Stimulated activated naive CD8-positive, alpha-beta T cell treated with anti-CD3 and anti-CD28 coated beads, Interleukin-15, amount 100 ng/mL, for 72 hours (primary cell): ENCODE data around the gene IP6K1.

Experiments
- ATAC-seq: fragments of 150-1000 bp; cut with Tn5 transposase; 2 replicates; pipeline ENCODE4 v1.10.0; 2021; ENCODE audit warnings: mild to moderate bottlenecking, moderate library complexity
- DNase-seq, 2 donors: peaks; one replicate each; pipeline ENCODE4 v3.0.0; 2021 to 2022
- H3K27ac Mint-ChIP-seq, 2 donors: one replicate each; pipeline ENCODE4 v1.8.0; 2022; ENCODE audit warnings: mild to moderate bottlenecking in 2 of 2, mixed read lengths in 2 of 2, moderate library complexity in 2 of 2
- H3K27me3 Mint-ChIP-seq: one replicate; pipeline ENCODE4 v1.8.0; 2022; ENCODE audit warnings: mixed read lengths
- H3K4me1 Mint-ChIP-seq: one replicate; pipeline ENCODE4 v1.8.0; 2022; ENCODE audit warnings: mild to moderate bottlenecking, mixed read lengths
- H3K4me3 Mint-ChIP-seq, 2 donors: one replicate each; pipeline ENCODE4 v1.8.0; 2022; ENCODE audit warnings: mild to moderate bottlenecking in 2 of 2, mixed read lengths in 2 of 2, moderate library complexity in 1 of 2
- H3K9me3 Mint-ChIP-seq, 2 donors: one replicate each; pipeline ENCODE4 v1.8.0; 2022; ENCODE audit warnings: mixed read lengths in 2 of 2

Gene IP6K1

GRCh38 chr3:49725906-49726681 is 60.2 kb downstream of the IP6K1 start:
- no peak for DNase-seq
- H3K27me3 Mint-ChIP-seq, result no peaks in the 10 kb centered on the region
- no peak overlapping the region for H3K4me3 Mint-ChIP-seq
- no peak for ATAC-seq
- peak overlapping the region in 1 of 2 donors; percentile 25 for H3K27ac Mint-ChIP-seq
- H3K4me1 Mint-ChIP-seq, result peaks cover 33% of the 10 kb centered on the region
- no peaks in the 10 kb centered on the region for H3K9me3 Mint-ChIP-seq

- peak overlapping the region; percentile 97 to 99 for H3K27ac Mint-ChIP-seq
- ATAC-seq (no peak), DNase-seq (peak in 1 of 2 donors; percentile 40)
Measured at GRCh38 chr3:49724586-49724985, 61.8 kb downstream of the IP6K1 start.

GRCh38 chr3:49723628-49724551 is 62.5 kb downstream of the IP6K1 start, which contains the start of gene GMPPB:
TSS of gene GMPPB (minus strand) at chr3:49723951. CDS start at chr3:49723726, 225 bp downstream.
- Mint-ChIP-seq H3K4me1 (peaks cover 55% of the 10 kb centered on the region), H3K27ac (peak within 1 kb of the TSS; percentile 97 to 99), H3K4me3 (peak within 1 kb of the TSS; percentile 98 to 99), H3K27me3 (no peaks in the 10 kb centered on the region), H3K9me3 (no peaks in the 10 kb centered on the region)
- DNase-seq, result peak; percentile 94 to 95
- ATAC-seq, result peak; percentile 88

More at GRCh38 chr3:49724586-49724985, 61.8 kb downstream of the IP6K1 start:
- Mint-ChIP-seq H3K4me1 (peaks cover 48% of the 10 kb centered on the region), H3K27me3 (no peaks in the 10 kb centered on the region), H3K4me3 (peak overlapping the region; percentile 98 to 99), H3K9me3 (no peaks in the 10 kb centered on the region)

GRCh38 chr3:49723296-49723627 is 63.1 kb downstream of the IP6K1 start:
- H3K9me3 Mint-ChIP-seq, result no peaks in the 10 kb centered on the region
- ATAC-seq (peak; percentile 42), DNase-seq (peak; percentile 45 to 65)
- peak overlapping the region; percentile 97 to 99 for H3K27ac Mint-ChIP-seq
- H3K4me1 Mint-ChIP-seq, result peaks cover 61% of the 10 kb centered on the region
- peak overlapping the region; percentile 98 to 99 for H3K4me3 Mint-ChIP-seq
- no peaks in the 10 kb centered on the region for H3K27me3 Mint-ChIP-seq

GRCh38 chr3:49722896-49723295 is 63.4 kb downstream of the IP6K1 start:
- Mint-ChIP-seq H3K4me1 (peaks cover 62% of the 10 kb centered on the region), H3K27me3 (no peaks in the 10 kb centered on the region), H3K27ac (peak overlapping the region; percentile 97 to 99), H3K9me3 (no peaks in the 10 kb centered on the region), H3K4me3 (peak overlapping the region; percentile 98 to 99)
- DNase-seq (no peak), ATAC-seq (no peak)

- Mint-ChIP-seq H3K4me3 (peak overlapping the region; percentile 98 to 99), H3K27me3 (no peaks in the 10 kb centered on the region), H3K27ac (peak overlapping the region; percentile 49 to 97), H3K4me1 (peaks cover 62% of the 10 kb centered on the region), H3K9me3 (no peaks in the 10 kb centered on the region)
- DNase-seq, result no peak
- no peak for ATAC-seq
Measured at GRCh38 chr3:49721896-49722781, 64.2 kb downstream of the IP6K1 start.

GRCh38 chr3:49721596-49721895 is 64.8 kb downstream of the IP6K1 start:
- Mint-ChIP-seq H3K27me3 (no peaks in the 10 kb centered on the region), H3K4me1 (peaks cover 62% of the 10 kb centered on the region), H3K9me3 (no peaks in the 10 kb centered on the region), H3K4me3 (no peak overlapping the region), H3K27ac (no peak overlapping the region)
- no peak for DNase-seq
- no peak for ATAC-seq

GRCh38 chr3:49720855-49721595 is 65.3 kb downstream of the IP6K1 start:
- DNase-seq, result no peak
- Mint-ChIP-seq H3K27ac (no peak overlapping the region), H3K4me3 (no peak overlapping the region), H3K27me3 (no peaks in the 10 kb centered on the region), H3K4me1 (peaks cover 62% of the 10 kb centered on the region), H3K9me3 (no peaks in the 10 kb centered on the region)
- no peak for ATAC-seq

- Mint-ChIP-seq H3K4me3 (peak within 1 kb of the TSS; percentile 76 to 88), H3K27ac (peak within 1 kb of the TSS in 1 of 2 donors; percentile 91), H3K9me3 (no peaks in the 10 kb centered on the region), H3K27me3 (no peaks in the 10 kb centered on the region), H3K4me1 (peaks cover 54% of the 10 kb centered on the region)
- peak; percentile 82 for ATAC-seq
- peak; percentile 86 to 87 for DNase-seq
Measured at GRCh38 chr3:49719214-49719884, 67.0 kb downstream of the IP6K1 start, which contains the start of gene AMIGO3. TSS of gene AMIGO3 (minus strand) at chr3:49719684. CDS start at chr3:49719465, 219 bp downstream.

GRCh38 chr3:49718858-49719213 is 67.5 kb downstream of the IP6K1 start:
- no peaks in the 10 kb centered on the region for H3K27me3 Mint-ChIP-seq
- ATAC-seq (no peak), DNase-seq (no peak)
- H3K4me1 Mint-ChIP-seq, result peaks cover 50% of the 10 kb centered on the region
- H3K4me3 Mint-ChIP-seq, result peak overlapping the region; percentile 76 to 88
- H3K27ac Mint-ChIP-seq, result peak overlapping the region in 1 of 2 donors; percentile 91
- no peaks in the 10 kb centered on the region for H3K9me3 Mint-ChIP-seq

GRCh38 chr3:49717959-49718857 is 68.1 kb downstream of the IP6K1 start:
- Mint-ChIP-seq H3K27ac (peak overlapping the region in 1 of 2 donors; percentile 91), H3K4me3 (peak overlapping the region; percentile 76 to 88), H3K27me3 (no peaks in the 10 kb centered on the region), H3K4me1 (peaks cover 52% of the 10 kb centered on the region), H3K9me3 (no peaks in the 10 kb centered on the region)
- no peak for ATAC-seq
- DNase-seq, result no peak

- Mint-ChIP-seq H3K27me3 (no peaks in the 10 kb centered on the region), H3K4me3 (no peak overlapping the region), H3K9me3 (no peaks in the 10 kb centered on the region), H3K4me1 (peaks cover 52% of the 10 kb centered on the region), H3K27ac (peak overlapping the region in 1 of 2 donors; percentile 95)
- DNase-seq, result no peak
- no peak for ATAC-seq
Measured at GRCh38 chr3:49717211-49717958, 69.0 kb downstream of the IP6K1 start.
